Activated CD4-positive, alpha-beta T cell treated with anti-CD3 and anti-CD28 coated beads, Interleukin-2, amount 10 ng/mL, durations not matched to agents 24 days and 14 days (primary cell): ENCODE data around the gene FBXW8. TPM values are rescaled to one million over a fixed set of nuclear protein-coding genes. Genes with fewer than 3 reads are reported as not detected.

Experiments used
- DNase-seq: peaks from one replicate; pipeline ENCODE4 v3.0.0; 2022
- H3K27ac Mint-ChIP-seq: one replicate; pipeline ENCODE4 v1.8.0; 2022; ENCODE audit warnings: mild to moderate bottlenecking, mixed read lengths
- H3K27me3 Mint-ChIP-seq: one replicate; pipeline ENCODE4 v1.8.0; 2022; ENCODE audit warnings: mixed read lengths
- H3K36me3 Mint-ChIP-seq: one replicate; pipeline ENCODE4 v1.8.0; 2022; ENCODE audit warnings: low read depth, mild to moderate bottlenecking, mixed read lengths
- H3K4me1 Mint-ChIP-seq: one replicate; pipeline ENCODE4 v1.8.0; 2021; ENCODE audit warnings: mixed read lengths
- H3K4me3 Mint-ChIP-seq: one replicate; pipeline ENCODE4 v1.8.0; 2022; ENCODE audit warnings: mild to moderate bottlenecking, moderate library complexity, mixed read lengths
- H3K9me3 Mint-ChIP-seq: one replicate; pipeline ENCODE4 v1.8.0; 2021; ENCODE audit warnings: mixed read lengths
- intact Hi-C: fragments of 100-400 bp; cut with micrococcal nuclease; formaldehyde crosslinking; loops from one replicate; pipeline ENCODE4 v1.15.1; 2023
- total RNA-seq: library from RNA; stranded (reverse); gene quantifications from 2 replicates; pipeline ENCODE4 v1.2.3, GENCODE V29; 2022

The FBXW8 gene
- total RNA-seq, 1 donor from 2014 or later = 6.2 TPM

GRCh38 chr12:116896411-116896924 lies 14.3 kb upstream of the FBXW8 start:
- no peaks in the 10 kb centered on the region for H3K36me3 Mint-ChIP-seq
- intact Hi-C loops = no loop called here
- H3K4me3 Mint-ChIP-seq = no peak overlapping the region
- no peak overlapping the region for H3K27ac Mint-ChIP-seq
- no peak for DNase-seq
- H3K4me1 Mint-ChIP-seq = no peaks in the 10 kb centered on the region
- H3K27me3 Mint-ChIP-seq = peaks cover 33% of the 10 kb centered on the region
- H3K9me3 Mint-ChIP-seq = no peaks in the 10 kb centered on the region

DNA sequence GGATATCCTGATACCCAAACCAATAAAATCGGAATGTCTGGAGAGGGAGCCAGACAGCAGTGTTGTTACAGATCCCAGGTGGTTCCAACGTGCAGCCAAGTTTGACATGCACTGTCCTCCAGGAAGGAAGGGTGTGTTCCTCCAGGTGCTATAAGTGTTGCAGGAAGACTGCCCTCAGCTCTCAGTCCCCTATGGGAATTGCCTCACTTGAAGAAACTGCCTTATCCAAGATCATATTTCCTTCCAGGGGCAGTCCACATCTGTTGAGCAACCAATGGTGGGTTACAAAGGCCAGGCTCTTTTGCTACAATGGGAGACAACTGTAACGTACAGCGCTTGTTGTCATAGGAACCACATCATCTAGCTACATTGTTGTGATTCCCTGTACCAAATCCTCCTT lies 13.3 kb upstream of the FBXW8 start:
- Mint-ChIP-seq H3K27me3 (peaks cover 41% of the 10 kb centered on the region), H3K4me3 (no peak overlapping the region), H3K9me3 (no peaks in the 10 kb centered on the region), H3K27ac (no peak overlapping the region), H3K36me3 (no peaks in the 10 kb centered on the region), H3K4me1 (no peaks in the 10 kb centered on the region)
- DNase-seq = no peak
- intact Hi-C loops = no loop called here

DNA sequence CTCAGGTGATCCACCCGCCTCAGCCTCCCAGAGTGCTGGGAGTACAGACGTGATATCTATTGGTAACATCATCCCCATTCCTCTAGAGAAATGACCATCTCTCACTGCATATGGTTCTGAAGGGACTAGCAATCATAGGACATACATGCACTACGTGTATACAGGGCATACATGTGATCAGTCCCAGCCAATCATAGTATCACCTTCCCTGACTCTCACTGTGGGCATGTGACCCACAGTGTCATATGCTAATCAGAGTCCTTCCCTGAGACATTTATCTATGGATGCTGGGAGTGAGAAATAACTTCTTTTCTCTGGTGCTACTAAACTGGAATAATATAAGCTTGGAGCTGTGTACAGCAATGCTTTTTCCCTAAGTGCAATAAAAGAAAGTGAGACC lies 12.1 kb upstream of the FBXW8 start:
- DNase-seq = no peak
- H3K4me3 Mint-ChIP-seq = no peak overlapping the region
- H3K27ac Mint-ChIP-seq = no peak overlapping the region
- H3K36me3 Mint-ChIP-seq = no peaks in the 10 kb centered on the region
- H3K9me3 Mint-ChIP-seq = no peaks in the 10 kb centered on the region
- intact Hi-C loops = no loop called here
- peaks cover 43% of the 10 kb centered on the region for H3K27me3 Mint-ChIP-seq
- H3K4me1 Mint-ChIP-seq = no peaks in the 10 kb centered on the region

DNA sequence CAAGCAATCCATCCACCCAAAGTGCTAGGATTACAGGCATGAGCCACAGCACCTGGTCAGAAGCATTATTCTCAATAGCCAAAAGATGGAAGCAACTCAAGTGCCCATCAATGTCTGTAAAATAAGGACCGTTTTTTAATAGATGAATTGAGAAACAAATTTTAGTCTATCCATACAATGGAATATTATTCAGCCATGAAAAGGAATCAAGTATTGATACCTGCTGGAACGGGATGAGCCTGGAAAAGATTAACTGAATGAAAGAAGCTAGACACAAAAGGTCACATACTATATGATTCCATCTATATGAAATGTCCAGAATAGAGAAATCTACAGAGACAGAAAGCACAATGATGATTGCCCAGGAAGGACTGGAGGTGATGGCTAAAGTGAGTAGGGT lies 9.1 kb upstream of the FBXW8 start:
- DNase-seq = no peak
- no peak overlapping the region for H3K27ac Mint-ChIP-seq
- H3K36me3 Mint-ChIP-seq = no peaks in the 10 kb centered on the region
- no peaks in the 10 kb centered on the region for H3K9me3 Mint-ChIP-seq
- no peaks in the 10 kb centered on the region for H3K4me1 Mint-ChIP-seq
- peaks cover 47% of the 10 kb centered on the region for H3K27me3 Mint-ChIP-seq
- intact Hi-C loops = no loop called here
- H3K4me3 Mint-ChIP-seq = no peak overlapping the region

DNA sequence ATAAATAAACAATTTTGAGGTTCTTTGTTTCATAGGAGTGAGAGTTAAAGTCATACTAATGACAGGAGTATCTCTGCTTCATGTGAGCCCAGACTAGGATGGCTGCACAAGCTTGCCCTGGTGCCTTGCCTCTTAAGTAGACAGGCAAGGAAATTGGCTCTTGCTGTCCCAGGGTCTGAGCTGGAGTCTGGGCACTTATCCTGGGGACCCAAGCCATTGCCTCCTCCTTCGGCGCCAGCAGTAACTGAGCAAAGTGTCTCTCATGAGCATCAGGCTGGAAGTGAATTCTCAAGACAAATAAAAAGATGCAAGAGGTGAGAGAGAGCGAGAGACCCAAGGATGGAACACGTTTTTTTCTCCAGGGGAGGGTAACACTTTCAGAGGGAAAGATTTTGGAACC lies 6.9 kb upstream of the FBXW8 start:
- Mint-ChIP-seq H3K36me3 (no peaks in the 10 kb centered on the region), H3K27ac (no peak overlapping the region), H3K9me3 (no peaks in the 10 kb centered on the region), H3K4me3 (no peak overlapping the region), H3K4me1 (no peaks in the 10 kb centered on the region), H3K27me3 (peaks cover 55% of the 10 kb centered on the region)
- intact Hi-C loops = no loop called here
- no peak for DNase-seq

GRCh38 chr12:116906285-116906684 lies 4.5 kb upstream of the FBXW8 start:
- intact Hi-C loops = no loop called here
- no peak for DNase-seq
- Mint-ChIP-seq H3K36me3 (no peaks in the 10 kb centered on the region), H3K4me3 (no peak overlapping the region), H3K27me3 (peaks cover 54% of the 10 kb centered on the region), H3K27ac (no peak overlapping the region), H3K4me1 (peaks cover 5% of the 10 kb centered on the region), H3K9me3 (no peaks in the 10 kb centered on the region)

- Mint-ChIP-seq H3K27ac (peak overlapping the region; percentile 87), H3K4me1 (peaks cover 19% of the 10 kb centered on the region), H3K36me3 (peaks cover 13% of the 10 kb centered on the region), H3K9me3 (no peaks in the 10 kb centered on the region), H3K4me3 (peak overlapping the region; percentile 86), H3K27me3 (peaks cover 33% of the 10 kb centered on the region)
- DNase-seq = no peak
- intact Hi-C loops = no loop called here
These were observed 488 bp upstream of the FBXW8 start for GRCh38 chr12:116910280-116910644.

- Mint-ChIP-seq H3K4me1 (peaks cover 43% of the 10 kb centered on the region), H3K4me3 (no peak overlapping the region), H3K36me3 (peaks cover 38% of the 10 kb centered on the region), H3K27ac (no peak overlapping the region), H3K27me3 (peaks cover 6% of the 10 kb centered on the region), H3K9me3 (no peaks in the 10 kb centered on the region)
- no peak for DNase-seq
- intact Hi-C loops = no loop called here
These were observed 4.6 kb downstream of the FBXW8 start for GRCh38 chr12:116915326-116915725.

GRCh38 chr12:116916122-116916521 lies 5.4 kb downstream of the FBXW8 start:
- no peak overlapping the region for H3K4me3 Mint-ChIP-seq
- H3K27me3 Mint-ChIP-seq = peaks cover 5% of the 10 kb centered on the region
- no peak for DNase-seq
- no peaks in the 10 kb centered on the region for H3K9me3 Mint-ChIP-seq
- peak overlapping the region; percentile 27 for H3K27ac Mint-ChIP-seq
- intact Hi-C loops = no loop called here
- peaks cover 48% of the 10 kb centered on the region for H3K4me1 Mint-ChIP-seq
- H3K36me3 Mint-ChIP-seq = peaks cover 39% of the 10 kb centered on the region

GRCh38 chr12:116916714-116917114 lies 6.0 kb downstream of the FBXW8 start:
- H3K27ac Mint-ChIP-seq = peak overlapping the region; percentile 34
- DNase-seq = peak; percentile 64
- H3K27me3 Mint-ChIP-seq = peaks cover 5% of the 10 kb centered on the region
- H3K36me3 Mint-ChIP-seq = peaks cover 36% of the 10 kb centered on the region
- H3K4me1 Mint-ChIP-seq = peaks cover 49% of the 10 kb centered on the region
- no peaks in the 10 kb centered on the region for H3K9me3 Mint-ChIP-seq
- H3K4me3 Mint-ChIP-seq = no peak overlapping the region
- intact Hi-C loops = no loop called here

DNA sequence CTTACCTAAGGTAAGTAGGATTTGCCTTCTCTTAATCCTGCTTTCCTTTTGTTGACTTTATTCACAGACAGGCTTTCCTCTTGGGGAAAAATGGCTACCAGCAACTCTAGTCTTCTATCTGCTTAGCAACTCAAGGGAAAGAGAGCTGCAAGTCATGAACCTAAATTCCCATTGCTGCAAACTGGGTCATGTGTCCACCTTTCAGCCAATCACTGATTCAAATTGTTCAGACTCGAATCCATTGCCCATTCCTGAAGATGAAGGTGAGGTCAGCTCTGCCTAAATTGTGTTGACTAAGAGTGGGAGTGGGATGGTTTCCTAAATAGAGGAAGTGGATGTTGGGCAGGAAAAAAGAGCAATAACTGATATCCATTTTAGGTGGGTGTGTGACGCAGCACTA lies 7.7 kb downstream of the FBXW8 start:
- intact Hi-C loops = no loop called here
- Mint-ChIP-seq H3K4me3 (no peak overlapping the region), H3K9me3 (no peaks in the 10 kb centered on the region), H3K4me1 (peaks cover 59% of the 10 kb centered on the region), H3K27ac (no peak overlapping the region), H3K27me3 (peaks cover 5% of the 10 kb centered on the region), H3K36me3 (peaks cover 32% of the 10 kb centered on the region)
- DNase-seq = no peak

- Mint-ChIP-seq H3K27ac (no peak overlapping the region), H3K9me3 (no peaks in the 10 kb centered on the region), H3K27me3 (peaks cover 5% of the 10 kb centered on the region), H3K4me3 (no peak overlapping the region), H3K4me1 (peaks cover 61% of the 10 kb centered on the region), H3K36me3 (peaks cover 32% of the 10 kb centered on the region)
- DNase-seq = no peak
- intact Hi-C loops = no loop called here
These were observed 8.5 kb downstream of the FBXW8 start for GRCh38 chr12:116919247-116919661.

GRCh38 chr12:116919706-116920485 lies 9.1 kb downstream of the FBXW8 start:
- no peak for DNase-seq
- Mint-ChIP-seq H3K36me3 (peaks cover 30% of the 10 kb centered on the region), H3K4me1 (peaks cover 67% of the 10 kb centered on the region), H3K4me3 (no peak overlapping the region), H3K9me3 (no peaks in the 10 kb centered on the region), H3K27ac (no peak overlapping the region), H3K27me3 (peaks cover 5% of the 10 kb centered on the region)
- intact Hi-C loops = loop anchor here (10.0 kb wide), 2 partner anchors 215 to 595 kb away; no protein-coding TSS in a partner anchor

DNA sequence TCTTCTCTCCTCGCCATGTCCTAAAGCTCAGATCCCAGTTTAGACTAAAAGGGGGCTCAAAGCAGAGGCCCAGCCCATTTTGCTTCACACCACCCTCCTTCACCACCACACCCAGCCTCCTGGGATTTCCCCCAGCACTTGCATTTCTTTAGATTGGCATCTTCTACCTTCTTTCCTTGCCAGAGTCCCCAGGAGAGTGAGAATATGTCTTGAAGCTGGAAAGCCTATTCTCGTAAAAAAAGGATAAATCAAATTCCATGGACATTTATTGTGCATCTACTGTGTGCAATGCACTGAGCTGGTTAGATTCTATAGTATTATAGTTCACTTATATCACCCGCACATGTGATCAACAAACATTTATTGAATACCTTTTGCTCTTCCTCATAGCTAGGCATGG lies 10.2 kb downstream of the FBXW8 start:
- intact Hi-C loops = loop anchor here (10.0 kb wide), 2 partner anchors 214 to 596 kb away; no protein-coding TSS in a partner anchor
- Mint-ChIP-seq H3K9me3 (no peaks in the 10 kb centered on the region), H3K4me1 (peaks cover 72% of the 10 kb centered on the region), H3K27ac (no peak overlapping the region), H3K27me3 (peaks cover 5% of the 10 kb centered on the region), H3K4me3 (no peak overlapping the region), H3K36me3 (peaks cover 23% of the 10 kb centered on the region)
- DNase-seq = no peak
